ENCODE results near the gene RAB38.

The RAB38 gene

GRCh38 chr11:88089134-88089533 is 86.1 kb downstream of the RAB38 start:
- TF ChIP-seq CTCF (conservative IDR thresholded peaks at IDR 0.05): no peak
- H3K27ac ChIP-seq: no peak overlapping the region

DNA sequence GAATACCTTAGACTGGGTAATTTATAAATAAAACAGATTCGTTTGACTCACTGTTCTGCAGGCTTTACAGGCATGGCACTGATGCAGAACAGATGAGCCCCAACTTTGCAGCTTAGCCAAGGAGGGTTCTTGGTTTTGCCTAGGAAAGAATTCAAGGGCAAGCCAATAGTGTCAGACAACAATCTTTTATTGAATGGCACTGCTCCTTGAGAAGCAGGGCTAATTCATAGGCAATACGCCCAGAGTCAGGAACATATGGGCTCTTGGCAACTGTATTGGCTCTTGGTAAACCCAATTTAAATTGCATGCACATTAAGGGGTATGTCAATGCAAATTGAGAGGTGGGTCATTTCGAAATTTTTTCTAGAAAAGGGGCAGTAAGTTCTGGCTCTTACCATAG is 87.9 kb downstream of the RAB38 start:
- no peak for TF ChIP-seq CTCF (conservative IDR thresholded peaks at IDR 0.05)
- H3K27ac ChIP-seq: no peak overlapping the region

DNA sequence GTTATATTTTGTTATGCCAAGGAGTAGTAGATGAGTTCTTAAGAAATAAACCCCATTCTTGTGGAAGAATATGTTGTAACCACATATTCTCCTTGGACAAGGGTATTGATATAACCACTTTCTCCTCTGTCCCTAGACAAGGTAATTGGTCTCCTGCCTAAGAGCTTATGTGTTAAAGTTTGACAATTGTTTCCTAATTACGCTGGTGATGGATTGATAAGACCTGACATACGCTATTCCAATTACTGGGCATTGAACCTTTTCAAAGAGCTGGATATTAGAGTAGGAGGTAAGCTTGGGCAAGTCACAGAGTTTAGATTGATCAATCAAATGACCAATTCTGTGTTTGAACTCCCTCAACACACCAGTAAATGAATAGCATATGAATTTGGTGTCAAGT is 88.9 kb downstream of the RAB38 start:
- H3K27ac ChIP-seq: no peak overlapping the region
- TF ChIP-seq CTCF (conservative IDR thresholded peaks at IDR 0.05): no peak

GRCh38 chr11:88070437-88070836 is 104.8 kb downstream of the RAB38 start:
- H3K27ac ChIP-seq: no peak overlapping the region
- no peak for TF ChIP-seq CTCF (conservative IDR thresholded peaks at IDR 0.05)

- no peak for TF ChIP-seq CTCF (conservative IDR thresholded peaks at IDR 0.05)
- H3K27ac ChIP-seq: no peak overlapping the region
These were observed 106.2 kb downstream of the RAB38 start for GRCh38 chr11:88068848-88069554.

- TF ChIP-seq CTCF (conservative IDR thresholded peaks at IDR 0.05): no peak
- H3K27ac ChIP-seq: no peak overlapping the region
These were observed 109.2 kb downstream of the RAB38 start for GRCh38 chr11:88066090-88066489.

DNA sequence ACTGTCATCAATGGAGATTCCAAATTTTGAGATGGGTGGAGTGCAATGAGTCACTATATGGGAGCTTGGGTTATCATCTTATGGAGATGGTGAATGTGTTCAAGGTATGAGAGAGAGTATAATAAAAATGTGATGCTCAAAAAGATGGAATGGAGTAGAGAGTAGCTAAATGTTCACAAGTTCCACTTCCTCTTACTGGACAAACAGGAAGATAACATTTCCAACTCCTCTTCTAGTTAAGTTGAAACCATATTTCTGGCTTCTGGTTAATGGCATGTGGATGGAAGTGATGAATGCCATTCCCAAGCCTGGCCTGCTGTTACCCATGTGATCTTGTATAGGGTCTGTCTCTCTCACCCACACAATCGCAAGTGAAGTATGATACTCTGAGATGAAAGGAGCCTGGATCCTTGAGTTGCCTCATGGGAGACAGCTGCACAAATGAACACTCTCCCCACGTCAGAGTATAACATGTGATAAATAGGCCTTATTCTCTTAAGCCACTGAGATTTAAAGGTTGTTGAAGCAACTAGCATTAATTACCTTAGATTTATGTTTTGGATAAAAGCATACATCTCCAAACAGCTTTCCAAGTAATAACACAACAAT is 111.0 kb downstream of the RAB38 start:
- TF ChIP-seq CTCF (conservative IDR thresholded peaks at IDR 0.05): no peak
- H3K27ac ChIP-seq: no peak overlapping the region
